OCI-LY1 (cell line): Measurements from ENCODE around the gene TRIB2.

ENCODE experiments used
- H2AFZ ChIP-seq: fragments of 200-600 bp; sonication (generic), shearing (Covaris generic); 2 replicates; pipeline ENCODE4 v1.6.0; 2014; ENCODE audit warnings: antibody characterized with exemption, mild to moderate bottlenecking, low read length
- H3F3A ChIP-seq: fragments of 200-600 bp; sonication (generic), shearing (Covaris generic); 2 replicates; pipeline ENCODE4 v1.6.0; 2014; ENCODE audit warnings: mild to moderate bottlenecking, antibody characterized with exemption, low read length, moderate library complexity; ENCODE audit not compliant: insufficient read depth
- H3K27ac ChIP-seq: fragments of 200-600 bp; sonication (generic); 2 replicates; pipeline ENCODE4 v1.5.1; 2014; ENCODE audit warnings: low read length, mixed run types, mild to moderate bottlenecking, low read depth; ENCODE audit not compliant: poor library complexity, severe bottlenecking
- H3K27me3 ChIP-seq: fragments of 200-600 bp; sonication (generic); 2 replicates; pipeline ENCODE4 v1.6.0; 2014; ENCODE audit warnings: antibody characterized with exemption, mild to moderate bottlenecking, low read length, moderate library complexity; ENCODE audit not compliant: insufficient read depth
- H3K36me3 ChIP-seq: fragments of 200-600 bp; sonication (generic); 2 replicates; pipeline ENCODE4 v1.6.1; 2014; ENCODE audit warnings: mild to moderate bottlenecking, antibody characterized with exemption, low read length, moderate library complexity, mixed read lengths; ENCODE audit not compliant: insufficient read depth
- H3K4me1 ChIP-seq: fragments of 200-600 bp; sonication (generic); 2 replicates; pipeline ENCODE4 v1.5.1; 2014; ENCODE audit warnings: mild to moderate bottlenecking, low read length, moderate library complexity; ENCODE audit not compliant: insufficient read depth, severe bottlenecking
- H3K4me2 ChIP-seq: fragments of 200-600 bp; sonication (generic), shearing (Covaris generic); 2 replicates; pipeline ENCODE4 v1.6.1; 2014; ENCODE audit warnings: low read length
- H3K4me3 ChIP-seq: fragments of 200-600 bp; sonication (generic); 2 replicates; pipeline ENCODE4 v1.5.1; 2014; ENCODE audit warnings: low read length, low read depth, mild to moderate bottlenecking, mixed read lengths; ENCODE audit not compliant: poor library complexity, severe bottlenecking
- H3K79me2 ChIP-seq: fragments of 200-600 bp; shearing (Covaris generic); 2 replicates; pipeline ENCODE4 v1.6.1; 2016; ENCODE audit warnings: mixed run types, low read length, mixed read lengths; ENCODE audit not compliant: insufficient read depth
- H3K9ac ChIP-seq: fragments of 200-600 bp; sonication (generic), shearing (Covaris generic); 2 replicates; pipeline ENCODE4 v1.6.1; 2014; ENCODE audit warnings: mild to moderate bottlenecking, low read length, mixed read lengths
- H3K9me2 ChIP-seq: fragments of 200-600 bp; sonication (generic), shearing (Covaris generic); 2 replicates; pipeline ENCODE4 v1.6.1; 2014; ENCODE audit warnings: low read depth, mild to moderate bottlenecking, low read length, mixed read lengths
- H3K9me3 ChIP-seq: fragments of 200-600 bp; shearing (Covaris generic); 2 replicates; pipeline ENCODE4 v1.6.1; 2014; ENCODE audit warnings: low read length, mixed read lengths
- H4K20me1 ChIP-seq: fragments of 200-600 bp; sonication (generic), shearing (Covaris generic); 2 replicates; pipeline ENCODE4 v1.6.0; 2016; ENCODE audit warnings: mild to moderate bottlenecking, low read length; ENCODE audit not compliant: insufficient read depth
- EZH2 ChIP-seq: fragments of 200-600 bp; sonication (generic), shearing (Covaris generic); IDR thresholded peaks from 2 replicates; pipeline ENCODE4 v1.8.0; 2017; ENCODE audit warnings: borderline replicate concordance, mixed run types, mild to moderate bottlenecking, antibody characterized with exemption, low read length, moderate library complexity, mixed read lengths
- TF ChIP-seq, protein P1 (sequence below): fragments of 200-600 bp; sonication (generic), shearing (Covaris generic); IDR thresholded peaks from 2 replicates; pipeline ENCODE4 v1.5.1; 2017; ENCODE audit warnings: mild to moderate bottlenecking, antibody characterized with exemption, low read length, moderate library complexity, mixed read lengths

The TRIB2 gene

DNA sequence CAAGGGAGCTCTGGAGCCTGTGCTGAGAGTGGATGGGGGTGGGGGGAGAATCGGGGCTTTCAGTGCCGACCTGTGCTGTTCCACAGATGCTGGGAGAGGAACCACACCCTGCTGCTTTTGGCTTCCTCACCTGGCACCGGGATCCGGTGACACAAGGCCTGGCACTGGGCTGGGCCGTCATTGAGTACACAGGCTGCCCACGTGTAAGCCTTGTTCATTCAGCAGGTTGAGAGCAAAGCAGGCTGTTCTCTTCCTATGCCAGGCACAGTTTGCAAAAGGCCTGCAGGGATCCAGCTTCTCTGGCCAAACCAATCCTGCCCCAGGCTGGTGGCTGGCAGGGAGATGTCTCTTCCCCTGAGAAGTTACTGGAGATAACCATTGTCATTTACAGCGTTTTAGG lies 17.1 kb downstream of the TRIB2 start:
- Histone ChIP-seq H3K4me2 (no peak overlapping the region), H3K27ac (no peak overlapping the region), H3K4me3 (no peak overlapping the region), H3K79me2 (peaks cover 20% of the 10 kb centered on the region), H3K9me2 (no peaks in the 10 kb centered on the region), H3K27me3 (no peaks in the 10 kb centered on the region), H4K20me1 (0 out of 2 replicates have a peak, but pooled peaks cover 3% of the 10 kb centered on the region), H3K9ac (no peak overlapping the region), H2AFZ (no peak overlapping the region), H3K36me3 (peaks cover 100% of the 10 kb centered on the region), H3F3A (no peaks in the 10 kb centered on the region; the same call in 1 of the 2 replicates), H3K9me3 (no peaks in the 10 kb centered on the region), H3K4me1 (peaks cover 2% of the 10 kb centered on the region)
- TF ChIP-seq, protein P1, sequence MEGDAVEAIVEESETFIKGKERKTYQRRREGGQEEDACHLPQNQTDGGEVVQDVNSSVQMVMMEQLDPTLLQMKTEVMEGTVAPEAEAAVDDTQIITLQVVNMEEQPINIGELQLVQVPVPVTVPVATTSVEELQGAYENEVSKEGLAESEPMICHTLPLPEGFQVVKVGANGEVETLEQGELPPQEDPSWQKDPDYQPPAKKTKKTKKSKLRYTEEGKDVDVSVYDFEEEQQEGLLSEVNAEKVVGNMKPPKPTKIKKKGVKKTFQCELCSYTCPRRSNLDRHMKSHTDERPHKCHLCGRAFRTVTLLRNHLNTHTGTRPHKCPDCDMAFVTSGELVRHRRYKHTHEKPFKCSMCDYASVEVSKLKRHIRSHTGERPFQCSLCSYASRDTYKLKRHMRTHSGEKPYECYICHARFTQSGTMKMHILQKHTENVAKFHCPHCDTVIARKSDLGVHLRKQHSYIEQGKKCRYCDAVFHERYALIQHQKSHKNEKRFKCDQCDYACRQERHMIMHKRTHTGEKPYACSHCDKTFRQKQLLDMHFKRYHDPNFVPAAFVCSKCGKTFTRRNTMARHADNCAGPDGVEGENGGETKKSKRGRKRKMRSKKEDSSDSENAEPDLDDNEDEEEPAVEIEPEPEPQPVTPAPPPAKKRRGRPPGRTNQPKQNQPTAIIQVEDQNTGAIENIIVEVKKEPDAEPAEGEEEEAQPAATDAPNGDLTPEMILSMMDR: no peak
- TF ChIP-seq EZH2: no peak

DNA sequence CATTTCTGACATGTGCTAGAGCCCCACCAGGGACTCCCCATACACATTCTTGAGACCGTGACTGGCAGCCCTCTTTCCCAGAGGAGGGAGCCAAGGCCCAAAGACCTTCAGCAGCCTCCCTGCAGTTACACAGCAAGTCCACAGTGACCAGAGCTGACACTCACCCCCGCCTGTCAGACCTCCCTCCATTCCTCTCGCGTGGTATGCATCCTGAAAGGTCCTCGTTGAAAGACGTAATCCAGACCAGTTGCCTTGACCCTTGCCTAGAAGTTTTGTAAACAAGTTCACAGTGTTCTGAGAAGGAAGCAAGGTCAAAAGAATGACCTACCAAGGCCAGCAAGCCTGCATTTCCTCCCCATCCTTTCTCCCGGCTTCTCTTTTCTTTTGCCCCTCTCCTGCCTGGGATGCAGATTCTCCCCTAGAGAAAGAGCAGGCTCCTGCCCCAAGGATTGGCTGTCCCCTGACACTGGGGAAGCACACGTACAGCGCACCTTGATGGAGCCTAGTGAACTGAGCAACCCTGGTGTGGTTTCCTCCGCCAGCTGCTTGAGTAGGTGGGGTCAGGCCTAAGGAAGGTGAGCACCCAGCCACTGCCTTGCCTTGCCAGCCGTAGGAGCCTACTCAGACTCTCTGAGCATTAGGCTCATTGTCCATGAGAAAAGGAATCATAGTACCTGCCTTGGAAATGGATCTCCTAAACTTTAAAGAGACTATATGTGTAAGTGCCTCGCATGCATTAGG lies 18.3 kb downstream of the TRIB2 start:
- Histone ChIP-seq H3K36me3 (peaks cover 100% of the 10 kb centered on the region), H3K4me3 (no peak overlapping the region), H3K9me3 (no peaks in the 10 kb centered on the region), H3K4me2 (no peak overlapping the region), H4K20me1 (0 out of 2 replicates have a peak, but pooled peaks cover 3% of the 10 kb centered on the region), H3K4me1 (no peaks in the 10 kb centered on the region), H3F3A (no peaks in the 10 kb centered on the region), H3K27ac (no peak overlapping the region), H3K79me2 (peaks cover 7% of the 10 kb centered on the region), H2AFZ (no peak overlapping the region), H3K27me3 (no peaks in the 10 kb centered on the region), H3K9me2 (no peaks in the 10 kb centered on the region), H3K9ac (no peak overlapping the region)
- TF ChIP-seq EZH2: no peak
- TF ChIP-seq, protein P1: no peak

DNA sequence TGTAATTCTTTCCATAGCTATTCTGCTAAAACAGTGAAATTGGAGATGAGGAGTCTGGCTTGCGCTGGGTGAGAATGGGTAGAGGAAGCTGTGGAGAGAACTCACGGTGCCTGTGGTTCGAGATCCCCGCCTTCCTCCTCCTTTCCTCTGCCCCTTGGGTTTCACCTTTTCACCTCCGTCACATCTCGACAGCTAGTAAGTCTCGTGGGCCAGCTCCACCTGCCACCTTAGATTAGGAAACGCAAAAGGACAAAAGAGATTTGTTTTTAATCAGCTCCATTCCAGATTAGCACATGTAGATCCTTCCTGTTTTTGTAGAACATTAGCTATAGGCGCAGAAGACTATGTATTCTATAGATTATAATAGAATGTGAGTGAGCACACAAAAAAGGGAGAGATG lies 20.6 kb downstream of the TRIB2 start:
- Histone ChIP-seq H3K36me3 (peaks cover 100% of the 10 kb centered on the region), H3K27ac (no peak overlapping the region), H4K20me1 (no peaks in the 10 kb centered on the region; the same call in 1 of the 2 replicates), H3K79me2 (no peaks in the 10 kb centered on the region; the same call in 1 of the 2 replicates), H3K4me1 (no peaks in the 10 kb centered on the region), H3K4me3 (no peak overlapping the region), H3F3A (no peaks in the 10 kb centered on the region), H3K27me3 (no peaks in the 10 kb centered on the region), H3K9ac (no peak overlapping the region), H3K9me3 (no peaks in the 10 kb centered on the region), H2AFZ (no peak overlapping the region), H3K4me2 (no peak overlapping the region), H3K9me2 (no peaks in the 10 kb centered on the region)
- TF ChIP-seq, protein P1: no peak
- no peak for TF ChIP-seq EZH2
